Stimulated activated CD4-positive, alpha-beta T cell treated with anti-CD3 and anti-CD28 coated beads, Interleukin-12 subunit alpha, Interleukin-12 subunit beta, amount 100 ng/mL, for 4 hours (primary cell): ENCODE data around the gene SLC34A3.
"Not testable (repeated sequence)": the region's sequence is repeated elsewhere in the genome, so short reads cannot be mapped to it uniquely, and the experiment has no call there.

Experiments used
- DNase-seq: peaks from one replicate; pipeline ENCODE4 v3.0.0-alpha.2; 2020

The SLC34A3 gene

DNA sequence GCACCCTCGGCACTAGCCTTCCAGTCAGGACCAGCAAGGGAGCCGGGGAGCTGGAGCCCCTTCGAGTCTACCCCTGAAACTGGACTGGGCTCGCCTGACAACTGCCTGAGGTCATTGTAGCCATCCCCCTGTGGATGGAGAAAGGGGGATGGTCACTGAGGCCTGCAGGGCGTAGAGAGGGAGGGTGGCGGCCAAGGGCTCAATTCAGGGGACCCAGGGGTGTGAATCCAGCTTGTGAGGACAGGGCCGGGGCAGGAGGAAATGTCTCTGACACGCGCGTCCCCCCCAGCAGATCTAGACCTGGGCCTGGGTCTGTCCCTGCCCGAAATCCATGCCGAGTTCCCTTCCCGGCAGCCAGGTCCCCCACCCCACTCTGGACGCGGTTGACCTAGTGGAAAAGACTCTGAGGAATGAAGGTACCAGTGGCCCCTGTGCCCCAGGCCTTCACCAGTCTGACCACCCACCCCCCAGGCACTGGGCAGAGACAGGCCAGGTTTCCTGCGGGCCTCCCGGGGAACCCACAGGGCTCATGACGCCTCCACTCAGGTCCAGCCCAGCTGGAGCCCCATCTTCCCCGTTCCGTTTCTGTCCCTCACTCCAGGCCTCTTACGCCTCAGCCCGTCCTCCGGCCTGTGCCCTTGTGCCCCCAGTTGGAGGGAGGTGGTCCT lies 805 bp downstream of the SLC34A3 start:
- no peak for DNase-seq

DNA sequence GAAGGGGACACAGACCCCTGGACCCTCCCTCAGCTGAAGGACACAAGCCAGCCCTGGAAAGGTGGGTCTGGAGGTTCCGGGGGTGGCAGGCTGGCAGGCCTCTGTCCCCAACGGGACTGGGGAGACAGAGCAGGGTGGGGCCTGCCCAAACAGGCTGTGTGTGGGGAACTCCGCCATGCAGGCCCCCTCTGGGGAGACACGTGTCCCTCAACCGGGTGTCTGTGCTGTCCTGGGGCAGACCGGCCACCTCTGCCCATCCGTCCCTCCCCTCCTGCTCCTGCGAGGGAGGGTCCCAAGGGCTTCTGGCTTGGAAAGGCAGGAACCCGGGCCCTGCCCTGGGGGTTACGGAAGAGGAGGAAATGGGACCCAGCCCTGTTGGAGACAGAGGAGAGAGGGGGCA lies 1.4 kb downstream of the SLC34A3 start:
- no peak for DNase-seq

DNA sequence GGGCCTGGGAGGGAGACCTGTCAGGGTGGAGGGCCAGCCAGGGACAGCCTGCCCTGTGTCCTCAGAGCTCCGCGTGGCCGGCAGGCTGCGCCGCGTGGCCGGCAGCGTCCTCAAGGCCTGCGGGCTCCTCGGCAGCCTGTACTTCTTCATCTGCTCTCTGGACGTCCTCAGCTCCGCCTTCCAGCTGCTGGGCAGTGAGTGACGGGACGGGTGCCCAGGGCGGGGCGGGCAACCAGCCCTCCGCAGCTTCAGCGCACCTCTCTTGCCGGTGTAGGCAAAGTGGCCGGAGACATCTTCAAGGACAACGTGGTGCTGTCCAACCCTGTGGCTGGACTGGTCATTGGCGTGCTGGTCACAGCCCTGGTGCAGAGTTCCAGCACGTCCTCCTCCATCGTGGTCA lies 1.8 kb downstream of the SLC34A3 start:
- no peak for DNase-seq

DNA sequence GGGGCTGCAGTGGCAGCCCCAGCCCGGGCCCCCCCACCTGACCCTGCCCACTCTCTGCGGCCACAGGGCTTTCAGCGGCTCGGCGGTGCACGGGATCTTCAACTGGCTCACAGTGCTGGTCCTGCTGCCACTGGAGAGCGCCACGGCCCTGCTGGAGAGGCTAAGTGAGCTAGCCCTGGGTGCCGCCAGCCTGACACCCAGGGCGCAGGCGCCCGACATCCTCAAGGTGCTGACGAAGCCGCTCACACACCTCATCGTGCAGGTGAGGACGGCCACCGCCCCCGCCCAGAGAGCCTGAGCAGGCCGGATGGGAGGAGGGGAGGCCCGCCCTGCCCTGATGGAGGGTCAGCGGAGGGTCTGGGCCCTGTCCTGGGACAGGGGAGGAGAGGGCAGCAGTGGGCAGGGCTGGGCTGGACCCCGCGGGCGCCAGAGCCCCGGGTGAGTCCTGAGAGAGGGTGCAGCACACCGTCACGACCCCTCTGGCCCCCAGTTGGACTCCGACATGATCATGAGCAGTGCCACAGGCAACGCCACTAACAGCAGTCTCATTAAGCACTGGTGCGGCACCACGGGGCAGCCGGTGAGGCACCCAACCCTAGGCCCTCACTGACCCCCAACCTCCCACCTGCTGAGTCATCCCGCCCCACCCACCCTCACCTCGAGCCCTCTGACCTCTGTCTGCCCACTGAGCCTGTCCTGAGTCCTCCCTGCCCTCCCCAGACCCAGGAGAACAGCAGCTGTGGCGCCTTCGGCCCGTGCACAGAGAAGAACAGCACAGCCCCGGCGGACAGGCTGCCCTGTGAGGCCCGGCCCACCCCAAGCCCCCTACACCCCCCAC lies 2.7 kb downstream of the SLC34A3 start:
- no peak for DNase-seq

DNA sequence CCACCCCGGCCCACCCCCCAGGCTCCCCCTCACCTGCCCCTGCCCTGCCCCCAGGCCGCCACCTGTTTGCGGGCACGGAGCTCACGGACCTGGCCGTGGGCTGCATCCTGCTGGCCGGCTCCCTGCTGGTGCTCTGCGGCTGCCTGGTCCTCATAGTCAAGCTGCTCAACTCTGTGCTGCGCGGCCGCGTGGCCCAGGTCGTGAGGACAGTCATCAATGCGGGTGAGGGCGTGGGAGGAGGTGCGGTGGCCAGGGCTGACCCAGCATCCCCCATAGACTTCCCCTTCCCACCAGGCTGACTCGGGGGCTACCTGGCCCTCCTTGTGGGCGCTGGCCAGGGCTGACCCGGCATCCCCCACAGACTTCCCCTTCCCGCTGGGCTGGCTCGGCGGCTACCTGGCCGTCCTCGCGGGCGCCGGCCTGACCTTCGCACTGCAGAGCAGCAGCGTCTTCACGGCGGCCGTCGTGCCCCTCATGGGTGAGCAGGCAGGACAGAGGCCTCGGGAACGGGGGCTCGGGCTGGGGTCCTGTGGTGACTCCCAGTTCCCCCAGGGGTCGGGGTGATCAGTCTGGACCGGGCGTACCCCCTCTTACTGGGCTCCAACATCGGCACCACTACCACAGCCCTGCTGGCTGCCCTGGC lies 3.5 kb downstream of the SLC34A3 start:
- DNase-seq, result no peak

DNA sequence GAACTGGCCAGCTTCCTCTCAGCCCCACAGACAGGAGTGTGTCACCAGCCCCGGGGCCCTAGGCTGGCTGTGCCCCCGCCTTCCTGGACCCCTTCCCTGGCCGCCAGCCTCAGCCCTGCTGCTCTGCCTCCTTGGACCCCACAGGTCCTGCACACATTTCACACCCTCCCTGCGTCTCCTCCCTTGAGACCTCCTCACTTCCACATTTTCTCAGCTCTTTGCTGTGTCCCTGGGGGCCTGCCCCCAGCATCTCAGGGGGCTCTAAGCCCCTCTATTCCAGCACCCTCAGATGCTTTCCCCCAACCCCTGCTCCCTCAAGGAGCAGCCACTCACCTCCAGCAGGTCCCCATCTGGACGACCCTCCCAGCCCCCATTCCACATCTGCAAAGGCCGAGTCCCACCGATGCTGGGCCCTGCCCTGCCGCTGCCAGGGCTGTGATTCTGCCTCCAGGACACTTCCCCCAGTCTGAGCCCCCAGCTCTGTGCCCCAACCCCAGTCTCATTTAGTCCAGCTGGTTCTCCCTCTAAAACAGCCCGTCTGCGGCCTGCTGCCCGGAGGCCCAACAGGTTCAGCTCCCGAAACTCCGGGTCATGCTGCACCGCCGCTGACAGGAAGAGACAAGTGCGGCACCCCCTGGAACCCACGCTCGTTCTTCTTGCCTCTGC lies 4.2 kb downstream of the SLC34A3 start:
- no peak for DNase-seq

DNA sequence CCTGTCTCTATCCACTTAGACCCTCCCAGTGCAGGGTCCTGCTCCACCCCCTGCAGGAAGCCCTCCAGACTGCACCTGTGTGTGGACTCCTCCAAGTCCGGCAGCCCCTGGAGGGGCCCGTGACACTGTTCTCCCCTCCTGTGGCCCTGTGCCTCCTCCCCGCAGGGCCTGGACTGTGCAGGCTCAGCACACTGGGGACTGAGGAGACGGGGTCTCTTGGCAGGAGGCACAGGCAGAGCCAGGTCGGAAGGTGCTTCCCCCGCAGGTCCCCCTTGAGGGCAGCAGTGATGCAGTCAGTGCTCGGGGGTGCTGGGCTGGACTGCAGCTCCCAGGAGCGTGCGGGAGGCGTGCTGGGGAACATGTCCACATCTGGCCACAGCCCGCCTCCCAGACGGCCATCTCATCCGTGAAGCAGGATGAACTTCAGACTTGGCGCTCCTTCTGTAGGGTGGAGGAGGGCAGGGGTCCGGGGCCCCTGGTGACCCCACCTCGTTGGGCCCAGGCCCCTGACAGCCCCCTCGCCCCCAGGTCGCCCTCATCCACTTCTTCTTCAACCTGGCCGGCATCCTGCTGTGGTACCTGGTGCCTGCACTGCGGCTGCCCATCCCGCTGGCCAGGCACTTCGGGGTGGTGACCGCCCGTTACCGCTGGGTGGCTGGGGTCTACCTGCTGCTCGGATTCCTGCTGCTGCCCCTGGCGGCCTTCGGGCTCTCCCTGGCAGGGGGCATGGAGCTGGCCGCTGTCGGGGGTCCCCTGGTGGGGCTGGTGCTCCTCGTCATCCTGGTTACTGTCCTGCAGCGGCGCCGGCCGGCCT lies 4.9 kb downstream of the SLC34A3 start:
- DNase-seq, result no peak

DNA sequence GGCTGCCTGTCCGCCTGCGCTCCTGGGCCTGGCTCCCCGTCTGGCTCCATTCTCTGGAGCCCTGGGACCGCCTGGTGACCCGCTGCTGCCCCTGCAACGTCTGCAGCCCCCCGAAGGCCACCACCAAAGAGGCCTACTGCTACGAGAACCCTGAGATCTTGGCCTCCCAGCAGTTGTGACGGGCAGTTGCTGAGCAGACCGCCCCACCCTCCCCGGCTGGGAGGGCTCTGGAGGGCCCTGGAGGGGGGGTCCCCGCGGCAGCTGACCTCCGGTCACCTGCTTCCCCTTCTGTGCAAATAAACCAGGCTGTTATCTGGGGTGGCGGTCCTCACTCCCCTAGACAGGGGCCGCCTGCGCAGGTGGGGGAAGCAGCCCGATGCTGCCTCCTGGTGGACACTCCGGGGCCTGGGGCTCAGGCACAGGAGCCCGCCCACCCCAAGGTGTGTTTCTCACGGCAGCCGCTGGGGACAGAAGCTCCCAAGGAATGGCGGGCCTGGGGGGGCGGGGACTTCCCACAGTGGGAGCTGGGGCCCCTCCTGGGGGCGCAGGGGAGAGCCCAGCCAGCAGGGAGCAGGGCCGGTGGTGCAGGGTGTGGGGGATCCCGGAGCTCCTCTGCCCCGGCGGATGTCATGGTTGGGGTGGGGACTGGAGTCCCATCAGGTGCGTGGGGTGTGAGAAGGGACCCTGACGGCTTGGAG lies 5.7 kb downstream of the SLC34A3 start:
- DNase-seq, result peak; percentile 94

DNA sequence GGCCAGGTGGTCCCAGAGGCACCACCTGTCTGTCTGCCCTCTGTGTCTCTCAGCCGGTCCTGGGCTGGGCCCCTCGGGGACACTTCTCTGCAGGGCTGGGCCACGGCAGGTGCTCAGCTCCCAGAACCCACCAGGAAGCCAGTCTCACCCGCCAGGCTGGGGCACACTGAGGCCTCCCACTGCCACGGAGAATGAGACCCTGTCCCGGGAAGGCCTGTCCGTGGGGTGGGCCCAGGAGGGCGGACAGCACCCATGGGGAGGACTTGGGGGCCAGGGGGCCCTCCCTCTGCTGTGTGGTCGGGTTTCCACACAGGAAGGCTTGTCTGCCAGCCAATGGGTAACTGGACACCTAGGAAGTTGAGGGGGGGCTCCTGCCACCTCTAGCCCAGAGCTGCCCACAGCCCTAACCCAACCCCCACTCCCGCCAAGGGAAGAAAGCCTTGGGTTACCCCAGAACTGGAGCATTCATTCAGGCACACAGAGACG lies 6.3 kb downstream of the SLC34A3 start:
- no peak for DNase-seq

DNA sequence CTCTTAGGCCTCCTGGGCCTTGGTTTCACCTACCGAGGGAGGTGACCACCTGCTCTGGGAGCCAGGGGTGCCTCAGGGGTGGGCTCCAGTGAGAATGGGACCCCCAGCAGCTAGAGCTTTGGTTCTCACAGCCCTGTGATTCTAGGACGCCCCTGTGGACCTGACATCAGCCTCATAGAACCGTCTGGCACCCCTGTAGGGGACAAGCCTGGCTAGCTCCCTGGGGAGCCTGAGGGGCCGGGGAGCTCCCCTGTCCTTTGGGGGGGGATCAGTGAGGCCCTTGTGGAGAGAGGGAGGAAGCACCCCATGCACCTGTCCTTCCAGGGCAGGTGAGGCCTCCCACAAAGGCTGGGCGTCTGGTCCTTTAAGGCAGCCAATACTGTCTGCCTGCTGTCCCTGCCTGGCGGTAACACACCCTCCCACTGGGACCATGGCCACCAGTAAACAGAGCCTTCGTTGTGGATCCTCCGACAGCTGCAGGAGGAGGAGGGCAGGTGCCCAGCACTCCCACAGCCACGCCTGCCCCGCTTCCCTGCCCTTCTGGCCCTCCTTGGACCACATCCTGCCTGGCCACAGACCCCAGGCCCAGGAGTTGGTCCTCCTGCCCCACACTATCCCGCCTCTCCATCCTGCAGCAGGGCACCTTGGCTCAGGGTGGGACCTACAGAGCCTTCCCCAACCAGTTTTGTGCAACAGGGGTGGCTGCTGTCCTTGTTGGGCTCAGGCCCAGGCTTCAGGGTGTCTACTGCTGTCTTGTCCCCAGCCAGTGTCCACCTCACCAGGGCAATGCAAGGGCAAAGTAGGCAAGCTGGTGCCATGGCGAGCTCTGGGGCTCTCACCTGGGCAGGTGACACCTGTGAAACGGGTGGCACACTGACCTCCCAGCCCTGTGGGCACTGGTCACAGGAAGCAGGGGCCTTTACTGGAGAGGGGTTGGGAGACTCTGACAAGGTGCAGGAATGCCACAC lies 7.3 kb downstream of the SLC34A3 start:
- no peak for DNase-seq

DNA sequence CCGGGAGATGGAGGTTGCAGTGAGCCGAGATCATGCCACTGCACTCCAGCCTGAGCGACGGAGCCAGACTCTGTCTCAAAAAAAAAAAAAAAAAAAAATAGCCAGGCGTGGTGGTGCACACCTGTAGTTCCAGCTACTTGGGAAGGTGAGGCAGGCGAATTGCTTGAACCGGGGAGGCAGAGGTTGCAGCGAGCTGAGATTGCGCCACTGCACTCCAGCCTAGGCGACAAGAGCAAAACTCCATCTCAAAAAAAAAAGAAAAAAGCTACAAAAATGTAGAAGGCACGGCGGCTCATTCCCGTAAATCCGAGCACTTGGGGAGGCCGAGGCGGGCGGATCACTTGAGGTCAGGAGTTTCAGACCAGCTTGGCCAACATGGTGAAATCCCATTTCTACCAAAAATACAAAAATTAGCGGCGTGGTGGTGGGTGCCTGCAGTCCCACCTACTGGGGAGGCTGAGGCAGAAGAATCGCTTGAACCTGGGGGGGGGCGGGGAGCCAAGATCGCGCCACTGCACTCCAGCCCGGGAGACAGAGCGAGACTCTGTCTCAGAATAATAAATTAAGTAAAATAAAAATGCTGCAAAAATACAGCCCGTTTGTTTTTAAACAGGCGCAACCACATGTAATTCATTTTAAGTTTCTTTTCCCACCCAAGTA lies 9.0 kb downstream of the SLC34A3 start:
- not testable (repeated sequence) for DNase-seq

DNA sequence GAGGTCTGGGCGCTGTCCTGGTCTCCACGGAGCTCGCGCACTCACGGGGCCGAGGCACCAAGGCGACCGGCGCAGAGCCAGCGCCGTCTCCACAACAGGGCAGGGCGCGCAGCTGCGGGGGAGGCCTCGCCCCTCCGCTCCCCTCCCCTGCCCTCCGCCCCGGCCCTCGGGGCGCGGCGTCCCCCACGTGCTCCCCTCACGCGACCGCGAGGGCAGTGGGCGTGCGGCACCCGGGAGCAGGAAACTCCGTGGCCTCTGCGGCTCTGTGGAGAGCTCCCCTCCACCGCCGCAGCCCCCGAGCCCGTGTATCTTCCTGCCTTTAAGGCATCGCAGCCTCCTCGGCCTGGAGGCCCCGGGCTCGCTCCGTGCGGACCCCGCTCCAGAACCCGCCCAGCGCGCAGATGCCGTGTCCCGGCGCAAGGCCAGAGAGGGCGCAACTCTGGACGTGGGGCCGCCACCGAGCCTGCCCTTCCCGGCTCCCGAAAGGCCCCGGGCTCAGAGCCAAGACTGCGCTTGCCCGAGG lies 9.7 kb downstream of the SLC34A3 start:
- peak; percentile 68 for DNase-seq

DNA sequence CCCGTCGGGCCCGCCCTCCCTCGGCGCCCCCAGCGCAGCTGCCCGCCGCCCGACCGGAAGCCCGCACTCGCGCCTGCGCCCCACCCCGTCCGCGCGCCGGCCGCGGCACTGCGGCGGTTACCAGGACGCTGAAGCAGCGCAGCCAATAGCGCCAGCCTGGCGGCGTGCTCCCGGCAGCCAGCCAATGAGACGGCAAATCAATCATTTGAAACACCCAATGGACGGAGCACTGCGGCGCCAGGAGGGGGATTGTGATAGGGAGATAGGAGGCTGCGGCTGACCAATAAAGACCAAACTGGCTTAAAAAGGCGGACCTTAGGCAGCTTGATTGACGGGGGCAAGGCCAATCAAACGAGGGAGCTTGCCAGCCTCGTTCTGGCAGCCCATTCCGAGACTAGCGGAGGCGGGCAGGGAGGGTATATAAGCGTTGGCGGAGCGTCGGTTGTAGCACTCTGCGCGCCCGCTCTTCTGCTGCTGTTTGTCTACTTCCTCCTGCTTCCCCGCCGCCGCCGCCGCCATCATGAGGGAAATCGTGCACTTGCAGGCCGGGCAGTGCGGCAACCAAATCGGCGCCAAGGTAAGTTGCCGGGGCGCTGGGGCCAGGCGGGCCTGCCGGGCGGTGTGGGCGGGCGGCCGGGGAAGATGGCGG lies 10.3 kb downstream of the SLC34A3 start, which contains the start of gene TUBB4B:
TUBB4B (plus strand) TSS at position 447 of the 649 bp plus-strand sequence; CDS start at position 521, 74 bp downstream.
- DNase-seq, result peak; percentile 92

DNA sequence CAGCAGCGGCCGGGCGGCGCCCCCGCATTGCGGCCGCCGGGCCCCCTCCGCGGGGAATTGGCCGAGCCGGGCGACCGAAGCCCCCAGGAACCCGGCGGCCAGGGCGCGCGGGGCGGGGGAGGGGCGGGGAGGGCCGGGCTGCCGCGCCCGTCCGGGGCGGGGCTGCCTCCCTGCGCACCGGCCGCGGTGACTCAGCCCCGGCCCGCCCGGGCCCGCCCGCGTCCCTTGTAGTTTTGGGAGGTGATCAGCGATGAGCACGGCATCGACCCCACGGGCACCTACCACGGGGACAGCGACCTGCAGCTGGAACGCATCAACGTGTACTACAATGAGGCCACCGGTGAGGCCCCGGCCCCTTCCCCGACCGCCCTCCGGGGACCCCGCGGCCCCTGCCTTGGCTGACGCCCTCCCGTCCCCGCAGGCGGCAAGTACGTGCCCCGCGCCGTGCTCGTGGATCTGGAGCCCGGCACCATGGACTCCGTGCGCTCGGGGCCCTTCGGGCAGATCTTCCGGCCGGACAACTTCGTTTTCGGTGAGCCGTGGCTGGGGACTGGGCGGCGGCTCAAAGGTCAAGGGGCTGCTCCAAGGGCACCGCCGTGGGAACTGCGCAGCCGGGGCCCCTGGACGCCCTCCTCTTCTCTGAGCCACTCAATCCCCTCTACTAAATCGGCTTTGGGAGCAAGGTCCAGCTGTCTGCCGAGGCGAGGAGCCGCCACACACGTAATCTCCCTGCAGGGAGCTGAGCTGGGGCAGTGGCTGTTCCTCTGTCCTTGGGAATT lies 11.0 kb downstream of the SLC34A3 start:
- DNase-seq, result peak; percentile 70

DNA sequence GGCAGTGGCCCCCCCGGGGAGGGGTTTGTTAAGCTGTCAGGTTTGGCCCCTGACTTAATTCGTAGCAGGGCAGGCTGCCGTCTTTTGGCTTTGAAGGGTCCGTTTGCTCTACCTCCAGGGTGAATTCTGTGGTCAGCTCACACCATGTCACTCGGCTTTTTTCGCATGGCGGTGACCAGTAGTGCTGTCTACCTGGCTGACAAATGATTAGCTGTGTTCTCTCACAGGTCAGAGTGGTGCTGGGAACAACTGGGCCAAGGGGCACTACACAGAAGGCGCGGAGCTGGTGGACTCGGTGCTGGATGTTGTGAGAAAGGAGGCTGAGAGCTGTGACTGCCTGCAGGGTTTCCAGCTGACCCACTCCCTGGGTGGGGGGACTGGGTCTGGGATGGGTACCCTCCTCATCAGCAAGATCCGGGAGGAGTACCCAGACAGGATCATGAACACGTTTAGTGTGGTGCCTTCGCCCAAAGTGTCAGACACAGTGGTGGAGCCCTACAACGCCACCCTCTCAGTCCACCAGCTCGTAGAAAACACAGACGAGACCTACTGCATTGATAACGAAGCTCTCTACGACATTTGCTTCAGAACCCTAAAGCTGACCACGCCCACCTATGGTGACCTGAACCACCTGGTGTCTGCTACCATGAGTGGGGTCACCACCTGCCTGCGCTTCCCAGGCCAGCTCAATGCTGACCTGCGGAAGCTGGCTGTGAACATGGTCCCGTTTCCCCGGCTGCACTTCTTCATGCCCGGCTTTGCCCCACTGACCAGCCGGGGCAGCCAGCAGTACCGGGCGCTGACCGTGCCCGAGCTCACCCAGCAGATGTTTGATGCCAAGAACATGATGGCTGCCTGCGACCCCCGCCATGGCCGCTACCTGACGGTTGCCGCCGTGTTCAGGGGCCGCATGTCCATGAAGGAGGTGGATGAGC lies 11.8 kb downstream of the SLC34A3 start:
- DNase-seq, result no peak

DNA sequence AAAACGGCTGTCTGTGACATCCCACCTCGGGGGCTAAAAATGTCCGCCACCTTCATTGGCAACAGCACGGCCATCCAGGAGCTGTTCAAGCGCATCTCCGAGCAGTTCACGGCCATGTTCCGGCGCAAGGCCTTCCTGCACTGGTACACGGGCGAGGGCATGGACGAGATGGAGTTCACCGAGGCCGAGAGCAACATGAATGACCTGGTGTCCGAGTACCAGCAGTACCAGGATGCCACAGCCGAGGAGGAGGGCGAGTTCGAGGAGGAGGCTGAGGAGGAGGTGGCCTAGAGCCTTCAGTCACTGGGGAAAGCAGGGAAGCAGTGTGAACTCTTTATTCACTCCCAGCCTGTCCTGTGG lies 12.5 kb downstream of the SLC34A3 start:
- DNase-seq, result not testable (repeated sequence)
